HL-60 (cell line): Measurements from ENCODE around the gene PRODH2.

Experiments used
- DNase-seq, 2 experiments: peaks; one replicate each; pipeline ENCODE4 v3.0.0-alpha.2; 2010 to 2020; ENCODE audit warnings: low read depth in 1 of 2, low spot score in 1 of 2
- H3K27ac ChIP-seq: fragments of 250-450 bp; sonication (Bioruptor Pico); replicated peaks from 2 replicates; pipeline ENCODE4 v1.5.1; 2020; ENCODE audit warnings: mild to moderate bottlenecking, moderate library complexity
- H3K27me3 ChIP-seq: fragments of 250-450 bp; sonication (Bioruptor Pico); 2 replicates; pipeline ENCODE4 v1.5.1; 2021; ENCODE audit warnings: mild to moderate bottlenecking, moderate library complexity; ENCODE audit not compliant: insufficient read depth, poor library complexity, severe bottlenecking
- H3K4me3 ChIP-seq: replicated peaks from 2 replicates; pipeline ENCODE4 v1.5.1; 2011; ENCODE audit warnings: mild to moderate bottlenecking, control low read depth, low read length; ENCODE audit not compliant: insufficient read depth
- GABPA ChIP-seq: IDR thresholded peaks from 2 replicates; pipeline ENCODE4 v1.6.1; 2012; ENCODE audit warnings: low read depth
- POLR2AphosphoS5 ChIP-seq: IDR thresholded peaks from 2 replicates; pipeline ENCODE4 v1.6.1; 2012; ENCODE audit warnings: low read depth
- SPI1 ChIP-seq: IDR thresholded peaks from 2 replicates; pipeline ENCODE4 v1.6.1; 2012; ENCODE audit warnings: low read depth, mild to moderate bottlenecking, borderline replicate concordance
- TF ChIP-seq, protein P1 (sequence below): IDR thresholded peaks from one replicate; pipeline ENCODE4 v1.5.1; 2011; ENCODE audit warnings: low read length, control low read depth, inconsistent platforms; ENCODE audit not compliant: insufficient read depth
- TF ChIP-seq, protein P2 (sequence below): IDR thresholded peaks from 2 replicates; pipeline ENCODE4 v1.6.1; 2012; ENCODE audit warnings: low read depth; ENCODE audit not compliant: insufficient replicate concordance

PRODH2 gene

DNA sequence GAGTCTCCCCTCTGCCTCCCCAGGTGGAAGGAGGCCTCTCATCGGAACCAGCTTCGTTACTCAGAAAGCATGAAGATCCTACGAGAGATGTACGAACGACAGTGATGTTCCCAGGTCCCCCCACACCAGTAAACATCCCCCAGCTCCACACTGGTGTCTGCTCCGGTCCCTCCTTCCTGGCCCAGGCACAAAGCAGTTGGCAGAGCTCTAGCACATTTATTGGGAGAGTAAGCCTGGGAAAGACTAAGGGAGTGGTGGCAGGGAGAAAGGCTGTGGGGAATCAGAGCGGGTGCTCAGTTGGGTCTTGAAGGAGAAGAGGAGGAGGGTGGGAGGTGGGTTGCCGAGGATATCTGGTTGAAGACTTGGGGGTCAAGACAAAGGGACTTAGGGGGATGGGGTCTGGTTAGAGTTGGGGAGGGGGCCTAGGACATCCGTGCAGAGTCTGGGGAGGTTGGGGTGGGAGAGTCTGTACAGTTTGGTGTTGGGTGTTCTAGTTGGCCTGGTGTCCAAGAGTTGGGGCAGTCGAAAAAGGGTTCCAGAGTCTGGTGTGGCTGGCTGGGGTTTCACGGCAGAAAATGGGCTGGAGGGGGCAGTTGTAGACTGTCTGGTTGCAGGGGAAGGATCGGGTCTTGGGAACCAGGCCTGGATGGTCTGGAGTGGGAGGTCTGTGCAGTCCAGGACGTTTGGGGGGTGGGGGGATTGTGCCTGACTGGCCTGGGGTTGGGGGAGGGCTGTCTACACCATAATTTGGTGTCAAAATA, 58.1 kb downstream of the PRODH2 start:
- no peak overlapping the region for H3K4me3 ChIP-seq
- H3K27ac ChIP-seq, result no peak overlapping the region
- TF ChIP-seq SPI1 (no peak), POLR2AphosphoS5 (no peak), GABPA (no peak)
- TF ChIP-seq, protein P1, sequence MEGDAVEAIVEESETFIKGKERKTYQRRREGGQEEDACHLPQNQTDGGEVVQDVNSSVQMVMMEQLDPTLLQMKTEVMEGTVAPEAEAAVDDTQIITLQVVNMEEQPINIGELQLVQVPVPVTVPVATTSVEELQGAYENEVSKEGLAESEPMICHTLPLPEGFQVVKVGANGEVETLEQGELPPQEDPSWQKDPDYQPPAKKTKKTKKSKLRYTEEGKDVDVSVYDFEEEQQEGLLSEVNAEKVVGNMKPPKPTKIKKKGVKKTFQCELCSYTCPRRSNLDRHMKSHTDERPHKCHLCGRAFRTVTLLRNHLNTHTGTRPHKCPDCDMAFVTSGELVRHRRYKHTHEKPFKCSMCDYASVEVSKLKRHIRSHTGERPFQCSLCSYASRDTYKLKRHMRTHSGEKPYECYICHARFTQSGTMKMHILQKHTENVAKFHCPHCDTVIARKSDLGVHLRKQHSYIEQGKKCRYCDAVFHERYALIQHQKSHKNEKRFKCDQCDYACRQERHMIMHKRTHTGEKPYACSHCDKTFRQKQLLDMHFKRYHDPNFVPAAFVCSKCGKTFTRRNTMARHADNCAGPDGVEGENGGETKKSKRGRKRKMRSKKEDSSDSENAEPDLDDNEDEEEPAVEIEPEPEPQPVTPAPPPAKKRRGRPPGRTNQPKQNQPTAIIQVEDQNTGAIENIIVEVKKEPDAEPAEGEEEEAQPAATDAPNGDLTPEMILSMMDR, result no peak
- TF ChIP-seq, protein P2, sequence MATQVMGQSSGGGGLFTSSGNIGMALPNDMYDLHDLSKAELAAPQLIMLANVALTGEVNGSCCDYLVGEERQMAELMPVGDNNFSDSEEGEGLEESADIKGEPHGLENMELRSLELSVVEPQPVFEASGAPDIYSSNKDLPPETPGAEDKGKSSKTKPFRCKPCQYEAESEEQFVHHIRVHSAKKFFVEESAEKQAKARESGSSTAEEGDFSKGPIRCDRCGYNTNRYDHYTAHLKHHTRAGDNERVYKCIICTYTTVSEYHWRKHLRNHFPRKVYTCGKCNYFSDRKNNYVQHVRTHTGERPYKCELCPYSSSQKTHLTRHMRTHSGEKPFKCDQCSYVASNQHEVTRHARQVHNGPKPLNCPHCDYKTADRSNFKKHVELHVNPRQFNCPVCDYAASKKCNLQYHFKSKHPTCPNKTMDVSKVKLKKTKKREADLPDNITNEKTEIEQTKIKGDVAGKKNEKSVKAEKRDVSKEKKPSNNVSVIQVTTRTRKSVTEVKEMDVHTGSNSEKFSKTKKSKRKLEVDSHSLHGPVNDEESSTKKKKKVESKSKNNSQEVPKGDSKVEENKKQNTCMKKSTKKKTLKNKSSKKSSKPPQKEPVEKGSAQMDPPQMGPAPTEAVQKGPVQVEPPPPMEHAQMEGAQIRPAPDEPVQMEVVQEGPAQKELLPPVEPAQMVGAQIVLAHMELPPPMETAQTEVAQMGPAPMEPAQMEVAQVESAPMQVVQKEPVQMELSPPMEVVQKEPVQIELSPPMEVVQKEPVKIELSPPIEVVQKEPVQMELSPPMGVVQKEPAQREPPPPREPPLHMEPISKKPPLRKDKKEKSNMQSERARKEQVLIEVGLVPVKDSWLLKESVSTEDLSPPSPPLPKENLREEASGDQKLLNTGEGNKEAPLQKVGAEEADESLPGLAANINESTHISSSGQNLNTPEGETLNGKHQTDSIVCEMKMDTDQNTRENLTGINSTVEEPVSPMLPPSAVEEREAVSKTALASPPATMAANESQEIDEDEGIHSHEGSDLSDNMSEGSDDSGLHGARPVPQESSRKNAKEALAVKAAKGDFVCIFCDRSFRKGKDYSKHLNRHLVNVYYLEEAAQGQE, result no peak
- DNase-seq, result no peak
- H3K27me3 ChIP-seq, result no peaks in the 10 kb centered on the region

DNA sequence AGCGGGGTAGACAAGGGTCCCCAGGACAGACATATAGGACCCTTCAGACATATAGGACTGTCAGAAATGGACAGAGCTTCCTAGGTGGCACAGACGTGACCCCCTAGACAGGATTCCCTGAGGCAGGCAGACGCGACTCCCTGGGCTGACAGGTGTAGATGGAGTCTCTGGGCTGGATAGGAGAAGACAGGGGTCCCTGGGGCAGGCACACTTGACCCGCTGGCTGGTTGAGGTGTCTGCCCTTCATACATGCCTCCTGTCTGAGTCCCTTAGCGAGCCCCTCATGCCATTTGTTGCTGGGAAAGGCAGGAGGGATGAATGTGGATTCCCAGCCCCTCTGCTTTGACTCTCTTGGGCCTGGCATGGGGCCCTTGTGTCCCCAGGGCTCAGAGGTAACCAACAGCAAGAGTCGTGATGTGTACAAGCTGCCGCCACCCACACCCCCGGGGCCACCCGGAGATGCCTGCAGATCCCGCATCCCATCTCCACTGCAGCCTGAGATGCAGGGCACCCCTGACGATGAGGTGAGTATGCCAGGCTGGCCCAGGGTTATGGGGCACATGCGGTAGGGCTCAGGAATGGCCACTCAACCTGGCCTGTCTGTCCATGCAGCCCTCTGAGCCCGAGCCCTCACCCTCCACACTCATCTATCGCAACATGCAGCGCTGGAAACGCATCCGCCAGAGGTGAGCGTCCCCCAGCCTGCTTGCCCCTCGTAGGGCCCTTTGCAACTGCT, 58.8 kb downstream of the PRODH2 start:
- Histone ChIP-seq H3K27me3 (no peaks in the 10 kb centered on the region), H3K27ac (no peak overlapping the region), H3K4me3 (no peak overlapping the region)
- TF ChIP-seq POLR2AphosphoS5, result no peak
- no peak for TF ChIP-seq SPI1
- TF ChIP-seq, protein P2, result no peak
- TF ChIP-seq, protein P1, result no peak
- TF ChIP-seq GABPA, result no peak
- DNase-seq, result no peak

DNA sequence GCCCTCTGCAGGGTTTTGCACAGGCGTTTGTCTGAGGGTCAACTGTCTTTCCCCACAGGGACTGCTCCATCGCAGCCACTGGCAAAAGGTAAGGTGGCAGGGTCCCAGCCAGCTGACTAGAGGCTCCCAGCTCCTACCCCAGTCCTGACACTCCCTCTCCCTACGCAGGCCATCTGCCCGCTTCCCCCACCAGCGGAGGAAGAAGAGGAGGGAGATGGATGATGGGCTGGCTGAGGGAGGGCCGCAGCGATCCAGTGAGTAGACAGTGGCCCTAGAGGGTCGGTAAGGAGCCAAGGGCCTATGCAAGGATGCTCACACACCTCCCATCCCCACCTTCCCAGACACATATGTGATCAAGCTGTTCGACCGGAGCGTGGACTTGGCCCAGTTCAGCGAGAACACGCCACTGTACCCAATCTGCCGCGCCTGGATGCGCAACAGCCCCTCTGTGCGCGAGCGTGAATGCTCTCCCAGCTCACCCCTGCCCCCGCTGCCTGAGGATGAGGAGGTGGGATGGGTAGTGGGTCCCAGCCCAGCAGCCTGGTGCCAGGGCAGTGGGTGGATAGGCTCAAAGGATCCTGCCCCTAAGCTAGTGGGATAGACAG, 59.8 kb downstream of the PRODH2 start:
- H3K27ac ChIP-seq, result no peak overlapping the region
- DNase-seq, result no peak
- TF ChIP-seq, protein P2, result no peak
- TF ChIP-seq SPI1 (no peak), POLR2AphosphoS5 (no peak), GABPA (no peak)
- TF ChIP-seq, protein P1, result no peak

More for the DNA sequence above, 59.8 kb downstream of the PRODH2 start:
- Histone ChIP-seq H3K27me3 (no peaks in the 10 kb centered on the region), H3K4me3 (no peak overlapping the region)
